GM12874 (cell line): ENCODE results near the gene RNASE8.

Experiments used
- TF ChIP-seq, protein P1 (sequence below): IDR thresholded peaks from 2 replicates; pipeline ENCODE4 v1.5.1; 2011; ENCODE audit warnings: low read depth, mild to moderate bottlenecking, control low read depth, low read length, moderate library complexity; ENCODE audit not compliant: insufficient read depth

Gene RNASE8, protein sequence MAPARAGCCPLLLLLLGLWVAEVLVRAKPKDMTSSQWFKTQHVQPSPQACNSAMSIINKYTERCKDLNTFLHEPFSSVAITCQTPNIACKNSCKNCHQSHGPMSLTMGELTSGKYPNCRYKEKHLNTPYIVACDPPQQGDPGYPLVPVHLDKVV

DNA sequence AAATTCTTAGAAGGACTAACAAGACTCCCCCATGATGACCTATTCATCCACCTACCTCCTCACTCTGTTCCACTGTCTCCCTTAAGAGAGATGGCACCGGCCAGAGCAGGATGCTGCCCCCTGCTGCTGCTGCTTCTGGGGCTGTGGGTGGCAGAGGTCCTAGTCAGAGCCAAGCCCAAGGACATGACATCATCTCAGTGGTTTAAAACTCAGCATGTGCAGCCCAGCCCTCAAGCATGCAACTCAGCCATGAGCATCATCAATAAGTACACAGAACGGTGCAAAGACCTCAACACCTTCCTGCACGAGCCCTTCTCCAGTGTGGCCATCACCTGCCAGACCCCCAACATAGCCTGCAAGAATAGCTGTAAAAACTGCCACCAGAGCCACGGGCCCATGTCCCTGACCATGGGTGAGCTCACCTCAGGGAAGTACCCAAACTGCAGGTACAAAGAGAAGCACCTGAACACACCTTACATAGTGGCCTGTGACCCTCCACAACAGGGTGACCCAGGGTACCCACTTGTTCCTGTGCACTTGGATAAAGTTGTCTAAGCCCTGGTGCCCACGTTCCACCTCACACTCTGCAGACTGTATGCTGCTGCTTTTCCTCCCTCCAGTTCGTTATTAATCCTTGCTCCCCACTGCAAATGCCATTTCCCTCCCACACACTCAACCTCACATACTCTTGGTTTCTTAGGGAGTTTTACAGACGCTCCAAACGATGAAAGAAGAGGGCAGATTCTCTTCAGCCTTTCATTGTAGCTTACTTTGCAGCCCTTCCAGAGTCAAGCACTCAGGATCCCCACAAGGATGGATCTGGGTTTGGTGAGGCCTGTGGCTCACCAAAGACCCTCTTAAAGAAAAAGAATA is at the start of gene RNASE8:
Gene RNASE8 (plus strand): TSS at position 20 of the 873 bp plus-strand sequence. CDS start 71 bp downstream, at position 91.
- TF ChIP-seq, protein P1, sequence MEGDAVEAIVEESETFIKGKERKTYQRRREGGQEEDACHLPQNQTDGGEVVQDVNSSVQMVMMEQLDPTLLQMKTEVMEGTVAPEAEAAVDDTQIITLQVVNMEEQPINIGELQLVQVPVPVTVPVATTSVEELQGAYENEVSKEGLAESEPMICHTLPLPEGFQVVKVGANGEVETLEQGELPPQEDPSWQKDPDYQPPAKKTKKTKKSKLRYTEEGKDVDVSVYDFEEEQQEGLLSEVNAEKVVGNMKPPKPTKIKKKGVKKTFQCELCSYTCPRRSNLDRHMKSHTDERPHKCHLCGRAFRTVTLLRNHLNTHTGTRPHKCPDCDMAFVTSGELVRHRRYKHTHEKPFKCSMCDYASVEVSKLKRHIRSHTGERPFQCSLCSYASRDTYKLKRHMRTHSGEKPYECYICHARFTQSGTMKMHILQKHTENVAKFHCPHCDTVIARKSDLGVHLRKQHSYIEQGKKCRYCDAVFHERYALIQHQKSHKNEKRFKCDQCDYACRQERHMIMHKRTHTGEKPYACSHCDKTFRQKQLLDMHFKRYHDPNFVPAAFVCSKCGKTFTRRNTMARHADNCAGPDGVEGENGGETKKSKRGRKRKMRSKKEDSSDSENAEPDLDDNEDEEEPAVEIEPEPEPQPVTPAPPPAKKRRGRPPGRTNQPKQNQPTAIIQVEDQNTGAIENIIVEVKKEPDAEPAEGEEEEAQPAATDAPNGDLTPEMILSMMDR: no peak

- TF ChIP-seq, protein P1: no peak
These were observed 46.5 kb upstream of the RNASE8 start for GRCh38 chr14:21011136-21011535.

GRCh38 chr14:21014761-21015190 is 42.8 kb upstream of the RNASE8 start:
- TF ChIP-seq, protein P1: peak; percentile 84

- TF ChIP-seq, protein P1: no peak
These were observed 42.3 kb upstream of the RNASE8 start for GRCh38 chr14:21015312-21015711.

DNA sequence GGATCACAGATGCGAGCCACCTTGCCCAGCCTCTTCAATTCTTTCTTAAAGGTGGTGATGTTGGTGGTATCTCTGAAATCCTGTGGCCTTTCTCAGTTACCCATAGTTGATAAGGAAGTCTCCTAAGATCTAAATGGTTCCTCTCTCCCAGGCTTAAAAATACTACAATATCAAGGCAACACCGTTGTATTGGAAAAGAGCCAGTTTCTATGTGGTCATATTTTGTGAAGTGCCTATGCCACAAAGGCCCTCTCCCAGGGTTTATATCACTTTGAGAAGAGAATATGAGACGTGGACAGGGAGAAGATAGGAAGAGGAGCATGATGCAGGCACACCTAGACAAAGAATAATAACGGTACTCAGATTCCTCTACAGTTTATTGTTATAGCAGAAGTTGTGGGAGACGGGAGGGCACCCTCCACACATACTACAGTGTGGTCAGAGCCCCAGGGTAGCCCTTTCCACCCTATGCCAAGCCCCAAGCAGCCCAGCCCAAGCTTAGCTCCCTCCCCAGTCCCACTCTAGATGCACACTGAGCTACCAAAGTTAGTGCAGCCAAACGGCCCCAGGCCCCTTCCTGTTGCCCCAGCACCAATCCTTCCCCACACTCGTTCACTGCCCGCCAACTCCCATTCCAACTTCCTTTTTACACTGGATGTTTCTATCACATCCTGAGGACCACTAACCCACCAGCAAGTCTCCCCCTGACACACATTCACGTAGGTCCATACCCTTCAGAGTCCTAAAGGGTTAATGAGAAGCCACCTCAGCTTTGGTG is 41.0 kb upstream of the RNASE8 start:
- TF ChIP-seq, protein P1: no peak

DNA sequence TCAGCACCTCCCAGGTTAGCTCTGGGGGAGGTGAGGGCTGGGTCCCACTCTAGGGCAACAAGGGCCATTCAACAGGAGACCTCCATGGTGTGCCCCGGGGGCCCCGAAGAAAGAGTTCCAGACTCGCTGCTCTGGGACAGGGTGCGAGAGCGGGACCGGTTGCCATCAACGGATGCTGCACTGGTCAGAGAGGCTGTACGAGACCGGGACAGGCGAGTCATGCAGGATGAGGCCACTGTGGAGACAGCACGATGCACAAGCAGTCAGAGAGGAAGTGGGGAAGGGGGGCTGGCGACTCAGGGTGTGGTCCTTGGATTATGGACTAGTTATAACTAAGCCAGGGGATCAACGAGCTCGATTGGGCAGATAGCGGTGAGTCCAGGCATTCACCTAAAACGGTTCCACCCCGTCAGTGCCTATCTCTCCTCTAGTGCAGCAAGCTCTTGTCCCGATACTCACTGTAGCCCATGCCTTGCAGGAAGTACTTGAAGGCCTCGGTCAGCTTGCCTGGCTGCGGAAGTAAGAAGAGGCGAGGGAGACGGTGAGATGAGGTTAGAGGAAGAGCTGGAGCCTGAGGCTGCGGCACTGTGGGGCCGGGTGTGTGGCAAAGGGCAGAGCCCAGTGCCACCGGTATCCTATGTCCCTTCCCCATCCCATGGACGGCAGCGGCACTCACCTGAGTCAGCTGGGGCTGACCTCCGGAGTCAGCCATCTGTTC is 39.9 kb upstream of the RNASE8 start:
- TF ChIP-seq, protein P1: no peak

DNA sequence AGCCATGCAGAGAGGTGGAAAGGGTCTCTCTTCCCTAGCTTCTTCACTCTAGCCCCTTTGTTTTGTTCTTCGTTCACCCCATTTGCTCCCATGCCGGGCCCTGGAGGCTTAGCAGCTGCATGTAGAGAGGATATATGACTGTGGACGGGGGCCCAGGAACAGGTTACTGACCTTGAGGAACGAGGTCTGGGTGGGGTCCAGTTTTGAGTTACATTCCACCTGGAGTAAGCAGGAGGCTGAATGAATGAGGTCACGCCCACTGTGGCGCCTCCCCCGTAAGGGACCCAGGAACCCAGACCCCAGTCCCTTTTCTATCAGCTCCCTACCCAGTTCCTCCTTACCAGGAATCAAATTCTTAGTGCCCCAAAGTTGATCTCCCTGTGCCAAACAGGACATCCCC is 39.3 kb upstream of the RNASE8 start:
- TF ChIP-seq, protein P1: no peak
